GM23338 (cell line): Measurements from ENCODE around the gene PHF20. TPM values are rescaled to one million over a fixed set of nuclear protein-coding genes. Genes with fewer than 3 reads are reported as not detected.
"Not testable (repeated sequence)": the region's sequence is repeated elsewhere in the genome, so short reads cannot be mapped to it uniquely, and the experiment has no call there.

Experiments used
- ATAC-seq: fragments of 200-7000 bp; cut with Tn5 transposase; 3 replicates; pipeline ENCODE4 v1.9.1; 2020
- DNase-seq: peaks from one replicate; pipeline ENCODE4 v3.0.0-alpha.2; 2015; ENCODE audit warnings: low spot score
- H2AFZ ChIP-seq: fragments of 200-600 bp; sonication (generic); 2 replicates; pipeline ENCODE4 v1.8.0; 2016; ENCODE audit warnings: antibody characterized with exemption, mild to moderate bottlenecking, moderate library complexity
- H3F3A ChIP-seq: fragments of 200-600 bp; sonication (generic); replicated peaks from 2 replicates; pipeline ENCODE4 v1.8.0; 2017; ENCODE audit warnings: antibody characterized with exemption, mixed run types, low read depth
- H3K27ac ChIP-seq: fragments of 200-600 bp; sonication (generic); 2 replicates; pipeline ENCODE4 v1.6.1; 2016; ENCODE audit warnings: low read depth
- H3K27me3 ChIP-seq: fragments of 200-600 bp; sonication (generic); 2 replicates; pipeline ENCODE4 v1.8.0; 2016; ENCODE audit warnings: mild to moderate bottlenecking, mixed run types, moderate library complexity; ENCODE audit not compliant: insufficient read depth
- H3K36me3 ChIP-seq: fragments of 200-600 bp; sonication (generic); 2 replicates; pipeline ENCODE4 v1.8.0; 2016; ENCODE audit warnings: mild to moderate bottlenecking; ENCODE audit not compliant: insufficient read depth
- H3K4me1 ChIP-seq: fragments of 200-600 bp; sonication (generic); 2 replicates; pipeline ENCODE4 v1.8.0; 2016; ENCODE audit warnings: mild to moderate bottlenecking, moderate library complexity; ENCODE audit not compliant: insufficient read depth
- H3K4me2 ChIP-seq: fragments of 200-600 bp; sonication (generic); 2 replicates; pipeline ENCODE4 v1.7.1; 2017; ENCODE audit warnings: mixed run types
- H3K4me3 ChIP-seq: fragments of 200-600 bp; sonication (generic); 2 replicates; pipeline ENCODE4 v1.6.1; 2016; ENCODE audit warnings: mixed run types
- H3K79me2 ChIP-seq: fragments of 200-600 bp; sonication (generic); replicated peaks from 2 replicates; pipeline ENCODE4 v1.8.0; 2017; ENCODE audit warnings: mild to moderate bottlenecking; ENCODE audit not compliant: insufficient read depth
- H3K9me2 ChIP-seq: fragments of 200-600 bp; sonication (generic); 2 replicates; pipeline ENCODE4 v1.8.0; 2017; ENCODE audit not compliant: insufficient read depth
- H4K20me1 ChIP-seq: fragments of 200-600 bp; sonication (generic); replicated peaks from 2 replicates; pipeline ENCODE4 v1.8.0; 2017; ENCODE audit warnings: mild to moderate bottlenecking; ENCODE audit not compliant: insufficient read depth
- H3K27ac Mint-ChIP-seq: 2 replicates; pipeline ENCODE4 v1.8.0; 2020; ENCODE audit warnings: inconsistent platforms, mild to moderate bottlenecking, moderate library complexity, mixed read lengths
- H3K27me3 Mint-ChIP-seq: 3 replicates; pipeline ENCODE4 v1.8.0; 2022; ENCODE audit warnings: low read depth, mild to moderate bottlenecking, moderate library complexity, mixed read lengths, inconsistent platforms; ENCODE audit not compliant: insufficient read depth, poor library complexity
- H3K36me3 Mint-ChIP-seq: 3 replicates; pipeline ENCODE4 v1.8.0; 2021; ENCODE audit warnings: low read depth, mild to moderate bottlenecking, inconsistent platforms, moderate library complexity, mixed read lengths
- H3K4me1 Mint-ChIP-seq: 3 replicates; pipeline ENCODE4 v1.8.0; 2020; ENCODE audit warnings: mild to moderate bottlenecking, inconsistent platforms, mixed read lengths
- H3K4me3 Mint-ChIP-seq: 3 replicates; pipeline ENCODE4 v1.8.0; 2021; ENCODE audit warnings: moderate library complexity, mild to moderate bottlenecking, inconsistent platforms, mixed read lengths
- H3K9me3 Mint-ChIP-seq: 3 replicates; pipeline ENCODE4 v1.8.0; 2020; ENCODE audit warnings: moderate library complexity, mild to moderate bottlenecking, inconsistent platforms, mixed read lengths
- EZH2phosphoT487 ChIP-seq: fragments of 200-600 bp; sonication (generic); IDR thresholded peaks from one replicate; pipeline ENCODE4 v1.8.1; 2018; ENCODE audit warnings: antibody characterized with exemption; ENCODE audit not compliant: unreplicated experiment
- POLR2AphosphoS5 ChIP-seq: IDR thresholded peaks from 2 replicates; pipeline ENCODE4 v1.6.1; 2016; ENCODE audit warnings: antibody characterized with exemption, low read depth
- polyA plus RNA-seq: library from polyadenylated mRNA; unstranded; fragments of >200 nt; fragmentation: Nextera tagmentation; extraction: Ambion mirVana; gene quantifications from 2 replicates; pipeline ENCODE4 v1.2.1, GENCODE V29; 2016
- small RNA-seq: library from RNA; depleted of rRNA; stranded (forward); fragments of <200 nt; gene quantifications from one replicate; pipeline ENCODE3, GENCODE V24; 2014; ENCODE audit warnings: low replicate concordance
- total RNA-seq: library from RNA; depleted of rRNA; stranded (reverse); fragments of >200 nt; shearing (Covaris generic); gene quantifications from 2 replicates; pipeline ENCODE4 v1.2.3, GENCODE V29; 2014; rRNA removed
- TF ChIP-seq, protein P1 (sequence below): fragments of 250-450 bp; sonication (Bioruptor Pico); IDR thresholded peaks from 2 replicates; pipeline ENCODE4 v1.5.0; 2020; ENCODE audit warnings: mild to moderate bottlenecking, moderate library complexity
- TF ChIP-seq, protein P2 (sequence below), 2 experiments: fragments of 200-600 bp in 1 of 2; sonication (generic) in 1 of 2; conservative IDR thresholded peaks; 2 replicates each; pipeline versions ENCODE4 v1.5.1 to v1.6.1; 2016 to 2017; ENCODE audit warnings: antibody characterized with exemption in 2 of 2, low read depth in 2 of 2, mild to moderate bottlenecking in 2 of 2, moderate library complexity in 1 of 2

The PHF20 gene
- total and polyA plus RNA-seq, 2 experiments from 2014 or later: 71.8 to 103 TPM

DNA sequence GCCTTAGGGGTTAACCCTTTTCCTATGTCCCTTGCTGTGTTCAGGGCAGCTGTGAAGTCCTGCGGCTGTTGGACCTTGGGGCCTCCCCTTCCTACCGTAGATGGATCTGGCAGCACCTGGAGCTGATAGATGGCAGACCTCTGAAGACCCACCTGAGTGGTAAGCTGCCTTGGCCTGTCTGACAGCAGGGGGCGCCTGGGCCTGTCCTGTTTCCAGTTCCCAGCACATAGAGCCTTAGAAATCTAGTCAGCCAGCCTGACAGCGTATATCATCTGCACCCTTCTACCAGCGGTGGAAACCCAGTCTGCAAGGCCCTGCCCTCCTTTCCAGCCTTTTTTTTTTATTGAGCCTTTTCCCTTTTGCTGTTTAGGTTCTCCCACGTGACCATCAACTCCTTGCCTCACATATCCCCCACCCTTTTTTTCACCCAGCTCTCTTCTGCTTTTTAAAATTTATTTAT lies 223.2 kb downstream of the PHF20 start (continued):
- TF ChIP-seq, protein P1, sequence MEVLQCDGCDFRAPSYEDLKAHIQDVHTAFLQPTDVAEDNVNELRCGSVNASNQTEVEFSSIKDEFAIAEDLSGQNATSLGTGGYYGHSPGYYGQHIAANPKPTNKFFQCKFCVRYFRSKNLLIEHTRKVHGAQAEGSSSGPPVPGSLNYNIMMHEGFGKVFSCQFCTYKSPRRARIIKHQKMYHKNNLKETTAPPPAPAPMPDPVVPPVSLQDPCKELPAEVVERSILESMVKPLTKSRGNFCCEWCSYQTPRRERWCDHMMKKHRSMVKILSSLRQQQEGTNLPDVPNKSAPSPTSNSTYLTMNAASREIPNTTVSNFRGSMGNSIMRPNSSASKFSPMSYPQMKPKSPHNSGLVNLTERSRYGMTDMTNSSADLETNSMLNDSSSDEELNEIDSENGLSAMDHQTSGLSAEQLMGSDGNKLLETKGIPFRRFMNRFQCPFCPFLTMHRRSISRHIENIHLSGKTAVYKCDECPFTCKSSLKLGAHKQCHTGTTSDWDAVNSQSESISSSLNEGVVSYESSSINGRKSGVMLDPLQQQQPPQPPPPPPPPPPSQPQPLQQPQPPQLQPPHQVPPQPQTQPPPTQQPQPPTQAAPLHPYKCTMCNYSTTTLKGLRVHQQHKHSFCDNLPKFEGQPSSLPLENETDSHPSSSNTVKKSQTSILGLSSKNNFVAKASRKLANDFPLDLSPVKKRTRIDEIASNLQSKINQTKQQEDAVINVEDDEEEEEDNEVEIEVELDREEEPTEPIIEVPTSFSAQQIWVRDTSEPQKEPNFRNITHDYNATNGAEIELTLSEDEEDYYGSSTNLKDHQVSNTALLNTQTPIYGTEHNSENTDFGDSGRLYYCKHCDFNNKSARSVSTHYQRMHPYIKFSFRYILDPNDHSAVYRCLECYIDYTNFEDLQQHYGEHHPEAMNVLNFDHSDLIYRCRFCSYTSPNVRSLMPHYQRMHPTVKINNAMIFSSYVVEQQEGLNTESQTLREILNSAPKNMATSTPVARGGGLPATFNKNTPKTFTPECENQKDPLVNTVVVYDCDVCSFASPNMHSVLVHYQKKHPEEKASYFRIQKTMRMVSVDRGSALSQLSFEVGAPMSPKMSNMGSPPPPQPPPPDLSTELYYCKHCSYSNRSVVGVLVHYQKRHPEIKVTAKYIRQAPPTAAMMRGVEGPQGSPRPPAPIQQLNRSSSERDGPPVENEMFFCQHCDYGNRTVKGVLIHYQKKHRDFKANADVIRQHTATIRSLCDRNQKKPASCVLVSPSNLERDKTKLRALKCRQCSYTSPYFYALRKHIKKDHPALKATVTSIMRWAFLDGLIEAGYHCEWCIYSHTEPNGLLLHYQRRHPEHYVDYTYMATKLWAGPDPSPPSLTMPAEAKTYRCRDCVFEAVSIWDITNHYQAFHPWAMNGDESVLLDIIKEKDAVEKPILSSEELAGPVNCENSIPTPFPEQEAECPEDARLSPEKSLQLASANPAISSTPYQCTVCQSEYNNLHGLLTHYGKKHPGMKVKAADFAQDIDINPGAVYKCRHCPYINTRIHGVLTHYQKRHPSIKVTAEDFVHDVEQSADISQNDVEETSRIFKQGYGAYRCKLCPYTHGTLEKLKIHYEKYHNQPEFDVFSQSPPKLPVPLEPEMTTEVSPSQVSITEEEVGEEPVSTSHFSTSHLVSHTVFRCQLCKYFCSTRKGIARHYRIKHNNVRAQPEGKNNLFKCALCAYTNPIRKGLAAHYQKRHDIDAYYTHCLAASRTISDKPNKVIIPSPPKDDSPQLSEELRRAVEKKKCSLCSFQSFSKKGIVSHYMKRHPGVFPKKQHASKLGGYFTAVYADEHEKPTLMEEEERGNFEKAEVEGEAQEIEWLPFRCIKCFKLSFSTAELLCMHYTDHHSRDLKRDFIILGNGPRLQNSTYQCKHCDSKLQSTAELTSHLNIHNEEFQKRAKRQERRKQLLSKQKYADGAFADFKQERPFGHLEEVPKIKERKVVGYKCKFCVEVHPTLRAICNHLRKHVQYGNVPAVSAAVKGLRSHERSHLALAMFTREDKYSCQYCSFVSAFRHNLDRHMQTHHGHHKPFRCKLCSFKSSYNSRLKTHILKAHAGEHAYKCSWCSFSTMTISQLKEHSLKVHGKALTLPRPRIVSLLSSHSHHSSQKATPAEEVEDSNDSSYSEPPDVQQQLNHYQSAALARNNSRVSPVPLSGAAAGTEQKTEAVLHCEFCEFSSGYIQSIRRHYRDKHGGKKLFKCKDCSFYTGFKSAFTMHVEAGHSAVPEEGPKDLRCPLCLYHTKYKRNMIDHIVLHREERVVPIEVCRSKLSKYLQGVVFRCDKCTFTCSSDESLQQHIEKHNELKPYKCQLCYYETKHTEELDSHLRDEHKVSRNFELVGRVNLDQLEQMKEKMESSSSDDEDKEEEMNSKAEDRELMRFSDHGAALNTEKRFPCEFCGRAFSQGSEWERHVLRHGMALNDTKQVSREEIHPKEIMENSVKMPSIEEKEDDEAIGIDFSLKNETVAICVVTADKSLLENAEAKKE (CRISPR knock-in tag): peak; percentile 93
- TF ChIP-seq, protein P2, sequence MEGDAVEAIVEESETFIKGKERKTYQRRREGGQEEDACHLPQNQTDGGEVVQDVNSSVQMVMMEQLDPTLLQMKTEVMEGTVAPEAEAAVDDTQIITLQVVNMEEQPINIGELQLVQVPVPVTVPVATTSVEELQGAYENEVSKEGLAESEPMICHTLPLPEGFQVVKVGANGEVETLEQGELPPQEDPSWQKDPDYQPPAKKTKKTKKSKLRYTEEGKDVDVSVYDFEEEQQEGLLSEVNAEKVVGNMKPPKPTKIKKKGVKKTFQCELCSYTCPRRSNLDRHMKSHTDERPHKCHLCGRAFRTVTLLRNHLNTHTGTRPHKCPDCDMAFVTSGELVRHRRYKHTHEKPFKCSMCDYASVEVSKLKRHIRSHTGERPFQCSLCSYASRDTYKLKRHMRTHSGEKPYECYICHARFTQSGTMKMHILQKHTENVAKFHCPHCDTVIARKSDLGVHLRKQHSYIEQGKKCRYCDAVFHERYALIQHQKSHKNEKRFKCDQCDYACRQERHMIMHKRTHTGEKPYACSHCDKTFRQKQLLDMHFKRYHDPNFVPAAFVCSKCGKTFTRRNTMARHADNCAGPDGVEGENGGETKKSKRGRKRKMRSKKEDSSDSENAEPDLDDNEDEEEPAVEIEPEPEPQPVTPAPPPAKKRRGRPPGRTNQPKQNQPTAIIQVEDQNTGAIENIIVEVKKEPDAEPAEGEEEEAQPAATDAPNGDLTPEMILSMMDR (conservative IDR thresholded peaks at IDR 0.05; ENCODE audit: low read depth in 2 of 2): peak; percentile 83 to 96
- TF ChIP-seq EZH2phosphoT487 (no peak), POLR2AphosphoS5 (no peak)

DNA sequence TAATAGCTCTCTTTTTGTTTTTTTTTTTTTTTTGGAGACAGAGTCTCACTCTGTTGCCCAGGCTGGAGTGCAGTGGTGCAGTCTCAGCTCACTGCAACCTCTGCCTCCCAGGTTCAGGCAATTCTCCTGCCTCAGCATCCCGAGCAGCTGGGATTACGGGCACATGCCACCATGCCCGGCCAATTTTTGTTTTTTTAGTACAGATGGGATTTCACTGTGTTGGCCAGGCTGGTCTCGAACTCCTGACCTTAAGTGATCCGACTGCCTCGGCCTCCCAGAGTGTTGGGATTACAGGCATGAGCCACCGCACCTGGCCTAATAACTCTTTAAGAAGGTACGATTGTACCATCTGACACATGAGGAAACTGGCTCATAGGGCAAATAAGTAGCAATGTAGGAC lies 224.7 kb downstream of the PHF20 start:
- not testable (repeated sequence) for H3K27ac ChIP-seq, H3K79me2 ChIP-seq, H3K36me3 ChIP-seq, H3K27me3 ChIP-seq, H2AFZ ChIP-seq, ATAC-seq, H3K27me3 Mint-ChIP-seq, H4K20me1 ChIP-seq, H3K4me1 ChIP-seq, H3K4me3 Mint-ChIP-seq, H3K9me3 Mint-ChIP-seq, H3K36me3 Mint-ChIP-seq, H3K4me1 Mint-ChIP-seq, H3K4me3 ChIP-seq, H3F3A ChIP-seq, H3K9me2 ChIP-seq, H3K27ac Mint-ChIP-seq, H3K4me2 ChIP-seq, DNase-seq

Small RNA genes lying within 50 kb of the gene (small RNA-seq; reads per million reads assigned to genes)
- not detected for gene COX7BP2
- not detected for gene HIGD1AP16
- gene RF00019: not detected
- not detected for gene RF00026
- 0.75 reads per million, percentile 51 among the genes with 10 or more reads in this experiment for gene RNU4-40P
- gene RNU6-937P: not detected

Other genes starting within 250 kb of the PHF20 start
- not detected in 2 replicates for gene C20orf173, start 242.4 kb upstream of the PHF20 start, total RNA-seq
- not detected in 2 replicates for gene C20orf173, start 242.4 kb upstream of the PHF20 start, polyA plus RNA-seq
- gene ERGIC3, start 229.9 kb upstream of the PHF20 start, total RNA-seq: 121 and 147 TPM in 2 replicates
- 139 and 155 TPM in 2 replicates for gene ERGIC3, start 229.9 kb upstream of the PHF20 start, polyA plus RNA-seq
- gene SPAG4, start 156.2 kb upstream of the PHF20 start, total RNA-seq: 0.39 and 2.7 TPM in 2 replicates
- 2.9 and 3.8 TPM in 2 replicates for gene SPAG4, start 156.2 kb upstream of the PHF20 start, polyA plus RNA-seq
- gene CPNE1, start 107.1 kb upstream of the PHF20 start, total RNA-seq: 158 and 189 TPM in 2 replicates
- 196 and 221 TPM in 2 replicates for gene CPNE1, start 107.1 kb upstream of the PHF20 start, polyA plus RNA-seq
- gene RBM12, start 107.1 kb upstream of the PHF20 start, total RNA-seq: 81.3 and 82.2 TPM in 2 replicates
- gene RBM12, start 107.1 kb upstream of the PHF20 start, polyA plus RNA-seq: 21.0 and 22.3 TPM in 2 replicates
- 35.7 and 45.9 TPM in 2 replicates for gene NFS1, start 72.7 kb upstream of the PHF20 start, total RNA-seq
- gene NFS1, start 72.7 kb upstream of the PHF20 start, polyA plus RNA-seq: 19.7 and 22.8 TPM in 2 replicates
- gene ROMO1, start 72.6 kb upstream of the PHF20 start, total RNA-seq: 127 and 152 TPM in 2 replicates
- gene ROMO1, start 72.6 kb upstream of the PHF20 start, polyA plus RNA-seq: 881 and 947 TPM in 2 replicates
- gene RBM39, start 29.8 kb upstream of the PHF20 start, total RNA-seq: 248 and 259 TPM in 2 replicates
- 413 and 420 TPM in 2 replicates for gene RBM39, start 29.8 kb upstream of the PHF20 start, polyA plus RNA-seq
- gene SCAND1, start 182.5 kb downstream of the PHF20 start, total RNA-seq: 114 and 118 TPM in 2 replicates
- gene SCAND1, start 182.5 kb downstream of the PHF20 start, polyA plus RNA-seq: 245 and 256 TPM in 2 replicates
- gene CNBD2, start 196.6 kb downstream of the PHF20 start, total RNA-seq: 2.7 TPM in 1 of 2 replicates, not detected in the other
- not detected in 2 replicates for gene CNBD2, start 196.6 kb downstream of the PHF20 start, polyA plus RNA-seq